Fibroblast of lung (primary cell): Measurements from ENCODE around the gene ARL4D.

Experiments
- EZH2 ChIP-seq: IDR thresholded peaks from 2 replicates; pipeline ENCODE4 v1.5.1; 2012; ENCODE audit warnings: low read length, control low read depth, mild to moderate bottlenecking; ENCODE audit errors: missing control alignments
- TF ChIP-seq, protein P1 (sequence below), 2 donors: IDR thresholded peaks in 1 of 2; conservative IDR thresholded peaks in 1 of 2; 1 replicate in 1 of 2; 2 replicates in 1 of 2; pipeline ENCODE4 v1.5.1; 2011 to 2012; ENCODE audit warnings: low read length in 2 of 2, control low read depth in 1 of 2, inconsistent platforms in 1 of 2, low read depth in 1 of 2, mild to moderate bottlenecking in 1 of 2

DNA sequence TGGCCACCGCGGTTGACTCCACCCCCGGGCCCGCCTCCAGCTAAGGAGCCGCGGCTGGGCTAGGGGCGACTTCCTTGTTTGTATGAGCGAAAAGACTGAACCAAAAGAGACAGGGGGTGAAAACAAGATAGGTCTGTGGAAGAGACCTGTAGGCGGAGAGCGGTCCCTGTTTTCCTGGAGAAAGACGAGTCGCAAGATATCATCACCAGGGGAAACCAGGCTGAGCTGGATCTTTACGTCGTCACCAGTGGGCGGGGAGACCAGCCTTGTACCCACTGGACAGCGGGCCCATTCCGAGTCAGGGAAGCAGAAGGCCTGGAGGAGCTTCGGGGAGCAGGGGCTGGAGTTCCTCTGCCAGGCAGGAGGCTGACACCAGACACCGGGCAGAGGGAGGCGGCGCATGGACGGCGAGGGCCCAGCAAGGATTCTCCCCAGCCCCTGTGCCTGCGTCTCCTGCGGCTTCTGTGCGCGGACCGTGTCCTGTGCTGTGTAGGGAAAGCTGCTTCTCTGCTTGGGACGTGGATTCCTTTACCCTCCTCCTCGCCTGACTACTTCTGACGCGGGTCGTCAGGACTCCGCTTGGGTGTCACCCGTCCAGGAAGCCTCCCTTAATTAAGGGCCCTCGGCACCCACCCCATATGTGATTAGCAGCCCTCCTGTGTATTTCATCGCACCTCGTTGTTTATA lies 10.3 kb upstream of the ARL4D start:
- TF ChIP-seq, protein P1, sequence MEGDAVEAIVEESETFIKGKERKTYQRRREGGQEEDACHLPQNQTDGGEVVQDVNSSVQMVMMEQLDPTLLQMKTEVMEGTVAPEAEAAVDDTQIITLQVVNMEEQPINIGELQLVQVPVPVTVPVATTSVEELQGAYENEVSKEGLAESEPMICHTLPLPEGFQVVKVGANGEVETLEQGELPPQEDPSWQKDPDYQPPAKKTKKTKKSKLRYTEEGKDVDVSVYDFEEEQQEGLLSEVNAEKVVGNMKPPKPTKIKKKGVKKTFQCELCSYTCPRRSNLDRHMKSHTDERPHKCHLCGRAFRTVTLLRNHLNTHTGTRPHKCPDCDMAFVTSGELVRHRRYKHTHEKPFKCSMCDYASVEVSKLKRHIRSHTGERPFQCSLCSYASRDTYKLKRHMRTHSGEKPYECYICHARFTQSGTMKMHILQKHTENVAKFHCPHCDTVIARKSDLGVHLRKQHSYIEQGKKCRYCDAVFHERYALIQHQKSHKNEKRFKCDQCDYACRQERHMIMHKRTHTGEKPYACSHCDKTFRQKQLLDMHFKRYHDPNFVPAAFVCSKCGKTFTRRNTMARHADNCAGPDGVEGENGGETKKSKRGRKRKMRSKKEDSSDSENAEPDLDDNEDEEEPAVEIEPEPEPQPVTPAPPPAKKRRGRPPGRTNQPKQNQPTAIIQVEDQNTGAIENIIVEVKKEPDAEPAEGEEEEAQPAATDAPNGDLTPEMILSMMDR (conservative IDR thresholded peaks at IDR 0.05 in 1 of 2, IDR thresholded peaks at IDR 0.05 in 1 of 2; ENCODE audit: low read depth in 1 of 2, low read length in 2 of 2): no peak
- no peak for TF ChIP-seq EZH2
